ENCODE measurements around the gene UBN2. TPM values are rescaled to one million over a fixed set of nuclear protein-coding genes. Genes with fewer than 3 reads are reported as not detected.
"Not testable (repeated sequence)": the region's sequence is repeated elsewhere in the genome, so short reads cannot be mapped to it uniquely, and the experiment has no call there.

The UBN2 gene
- total and polyA plus RNA-seq, 5 donors from 2014 or later: 0.59 to 12.5 (median 1.8) TPM

GRCh38 chr7:139330333-139331030, 99.4 kb downstream of the UBN2 start:
- H3K4me1 Mint-ChIP-seq: peaks cover 7 to 19% (median 14%) of the 10 kb centered on the region in 4 donors
- no peaks in the 10 kb centered on the region for H3K36me3 Mint-ChIP-seq
- Histone ChIP-seq H3K4me1 (ENCODE audit: control insufficient read depth, insufficient read depth, low read length, poor library complexity, severe bottlenecking) (no peaks in the 10 kb centered on the region), H3K27ac (ENCODE audit: insufficient read depth, low read length, poor library complexity, severe bottlenecking) (no peak overlapping the region), H3K36me3 (ENCODE audit: control insufficient read depth, insufficient read depth, low read length) (no peaks in the 10 kb centered on the region), H3K27me3 (ENCODE audit: control insufficient read depth, insufficient read depth, low read length) (no peaks in the 10 kb centered on the region), H3K9me3 (ENCODE audit: control insufficient read depth in 2 of 2, low read length in 2 of 2) (no peaks in the 10 kb centered on the region), H3K4me3 (ENCODE audit: low read depth, low read length) (no peak overlapping the region)
- DNase-seq (peak in 2 of 3 donors; percentile 10 to 39), ATAC-seq (ENCODE audit: low read depth in 2 of 2) (peak; percentile 60 to 74)
- peak overlapping the region in 1 of 4 donors; percentile 56 for H3K4me3 Mint-ChIP-seq
- H3K27ac Mint-ChIP-seq: peak overlapping the region in 2 of 3 donors; percentile 38 to 54
- peaks cover 0 to 3% (median 0%) of the 10 kb centered on the region in 7 donors for H3K9me3 Mint-ChIP-seq
- no peaks in the 10 kb centered on the region for H3K27me3 Mint-ChIP-seq

DNA sequence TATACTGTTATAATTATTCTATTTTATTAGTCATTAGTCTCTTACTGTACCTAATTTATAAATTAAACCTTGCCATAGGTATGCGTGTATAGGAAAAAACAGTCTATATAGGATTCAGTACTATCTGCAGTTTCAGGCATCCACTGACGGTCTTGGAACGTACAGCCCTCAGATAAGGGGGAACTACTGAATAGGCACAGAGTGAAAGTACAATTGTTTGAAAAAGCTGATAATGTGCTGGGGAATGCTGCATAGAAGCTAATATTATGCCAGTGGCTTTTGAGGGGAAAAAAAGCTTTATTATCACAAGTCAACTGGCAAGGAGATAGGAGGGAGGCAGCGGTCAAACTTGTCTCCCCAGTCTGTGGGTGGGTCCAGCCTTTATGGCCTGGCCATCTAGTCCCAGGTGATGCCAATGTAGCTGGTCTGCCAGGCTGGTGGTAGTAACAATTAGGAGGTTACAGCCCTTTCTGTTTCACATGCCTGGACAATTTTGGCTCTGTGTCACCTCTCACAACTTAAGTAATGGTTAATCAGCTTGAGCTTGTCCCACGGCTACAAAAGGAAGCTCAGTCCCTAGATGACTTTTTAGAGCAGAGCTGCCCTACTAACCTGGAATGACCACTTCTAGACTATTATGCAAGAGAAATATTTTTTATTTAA, 101.8 kb downstream of the UBN2 start:
- DNase-seq (no peak), ATAC-seq (ENCODE audit: low read depth in 2 of 2) (no peak)
- Mint-ChIP-seq H3K9me3 (peaks cover 0 to 3% (median 0%) of the 10 kb centered on the region in 7 donors), H3K36me3 (no peaks in the 10 kb centered on the region), H3K4me3 (no peak overlapping the region), H3K27me3 (no peaks in the 10 kb centered on the region), H3K27ac (no peak overlapping the region), H3K4me1 (peaks cover 7 to 19% (median 14%) of the 10 kb centered on the region in 4 donors)
- Histone ChIP-seq H3K27ac (ENCODE audit: insufficient read depth, low read length, poor library complexity, severe bottlenecking) (no peak overlapping the region), H3K9me3 (ENCODE audit: control insufficient read depth in 2 of 2, low read length in 2 of 2) (no peaks in the 10 kb centered on the region), H3K4me1 (ENCODE audit: control insufficient read depth, insufficient read depth, low read length, poor library complexity, severe bottlenecking) (no peaks in the 10 kb centered on the region), H3K36me3 (ENCODE audit: control insufficient read depth, insufficient read depth, low read length) (no peaks in the 10 kb centered on the region), H3K4me3 (ENCODE audit: low read depth, low read length) (no peak overlapping the region), H3K27me3 (ENCODE audit: control insufficient read depth, insufficient read depth, low read length) (no peaks in the 10 kb centered on the region)

GRCh38 chr7:139333443-139333842, 102.4 kb downstream of the UBN2 start:
- H3K4me3 Mint-ChIP-seq; H3K27me3 Mint-ChIP-seq; H3K27ac ChIP-seq (ENCODE audit: insufficient read depth, low read length, poor library complexity, severe bottlenecking); DNase-seq; H3K36me3 ChIP-seq (ENCODE audit: control insufficient read depth, insufficient read depth, low read length); H3K27ac Mint-ChIP-seq; H3K36me3 Mint-ChIP-seq; H3K27me3 ChIP-seq (ENCODE audit: control insufficient read depth, insufficient read depth, low read length); H3K9me3 ChIP-seq (ENCODE audit: control insufficient read depth in 2 of 2, low read length in 2 of 2); ATAC-seq (ENCODE audit: low read depth in 2 of 2); H3K4me1 ChIP-seq (ENCODE audit: control insufficient read depth, insufficient read depth, low read length, poor library complexity, severe bottlenecking); H3K4me3 ChIP-seq (ENCODE audit: low read depth, low read length); H3K9me3 Mint-ChIP-seq: not testable (repeated sequence)
- H3K4me1 Mint-ChIP-seq: peaks cover 7 to 19% (median 14%) of the 10 kb centered on the region in 4 donors

- H3K27me3 ChIP-seq (ENCODE audit: control insufficient read depth, insufficient read depth, low read length): no peaks in the 10 kb centered on the region
- Mint-ChIP-seq H3K9me3 (peaks cover 0 to 5% (median 3%) of the 10 kb centered on the region in 7 donors), H3K4me1 (peaks cover 7 to 25% (median 18%) of the 10 kb centered on the region in 4 donors), H3K36me3 (no peaks in the 10 kb centered on the region), H3K4me3 (peak overlapping the region in 1 of 4 donors; percentile 70), H3K27ac (no peak overlapping the region), H3K27me3 (peaks cover 5% of the 10 kb centered on the region)
- DNase-seq: no peak
- H3K4me1 ChIP-seq (ENCODE audit: control insufficient read depth, insufficient read depth, low read length, poor library complexity, severe bottlenecking): no peaks in the 10 kb centered on the region
- no peak for ATAC-seq (ENCODE audit: low read depth in 2 of 2)
- H3K4me3 ChIP-seq (ENCODE audit: low read depth, low read length): no peak overlapping the region
- no peaks in the 10 kb centered on the region for H3K9me3 ChIP-seq (ENCODE audit: control insufficient read depth in 2 of 2, low read length in 2 of 2)
- H3K27ac ChIP-seq (ENCODE audit: insufficient read depth, low read length, poor library complexity, severe bottlenecking): no peak overlapping the region
- no peaks in the 10 kb centered on the region for H3K36me3 ChIP-seq (ENCODE audit: control insufficient read depth, insufficient read depth, low read length)
Measured at GRCh38 chr7:139334399-139335150, 103.5 kb downstream of the UBN2 start.

DNA sequence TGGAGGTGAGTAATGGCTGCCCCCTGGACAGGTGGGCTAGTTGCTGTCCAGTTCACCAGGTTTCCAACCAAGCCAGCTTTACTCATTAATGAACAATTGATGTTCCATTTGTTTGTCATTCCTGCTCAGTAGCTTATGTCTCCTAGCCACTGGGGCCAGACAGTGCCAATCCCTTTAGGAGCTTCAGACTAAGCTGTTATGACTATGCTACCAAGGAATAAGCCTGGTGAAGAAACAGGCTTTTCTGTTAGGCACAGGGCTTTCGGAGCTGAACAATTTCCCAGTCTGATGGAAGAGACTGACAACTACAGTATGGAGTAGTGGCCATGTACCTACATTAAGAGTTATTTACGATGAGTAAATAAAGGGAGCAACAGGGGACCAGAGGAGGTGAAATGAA, 108.0 kb downstream of the UBN2 start:
- DNase-seq (peak in 1 of 3 donors; percentile 8), ATAC-seq (ENCODE audit: low read depth in 2 of 2) (no peak)
- no peaks in the 10 kb centered on the region for H3K27me3 ChIP-seq (ENCODE audit: control insufficient read depth, insufficient read depth, low read length)
- Mint-ChIP-seq H3K27me3 (peaks cover 17% of the 10 kb centered on the region), H3K36me3 (peaks cover 10% of the 10 kb centered on the region), H3K9me3 (peaks cover 0 to 10% (median 2%) of the 10 kb centered on the region in 7 donors), H3K4me3 (peak overlapping the region; percentile 91 to 97 (median 96)), H3K27ac (peak overlapping the region; percentile 33 to 100 (median 100)), H3K4me1 (peaks cover 18 to 38% (median 28%) of the 10 kb centered on the region in 4 donors)
- H3K4me1 ChIP-seq (ENCODE audit: control insufficient read depth, insufficient read depth, low read length, poor library complexity, severe bottlenecking): peaks cover 11% of the 10 kb centered on the region
- H3K4me3 ChIP-seq (ENCODE audit: low read depth, low read length): no peak overlapping the region
- H3K36me3 ChIP-seq (ENCODE audit: control insufficient read depth, insufficient read depth, low read length): no peaks in the 10 kb centered on the region
- no peaks in the 10 kb centered on the region for H3K9me3 ChIP-seq (ENCODE audit: control insufficient read depth in 2 of 2, low read length in 2 of 2)
- no peak overlapping the region for H3K27ac ChIP-seq (ENCODE audit: insufficient read depth, low read length, poor library complexity, severe bottlenecking)

GRCh38 chr7:139339698-139340036, 108.6 kb downstream of the UBN2 start:
- H3K4me1 ChIP-seq (ENCODE audit: control insufficient read depth, insufficient read depth, low read length, poor library complexity, severe bottlenecking): peaks cover 11% of the 10 kb centered on the region
- Mint-ChIP-seq H3K27ac (peak overlapping the region; percentile 100), H3K27me3 (peaks cover 17% of the 10 kb centered on the region), H3K4me1 (peaks cover 22 to 41% (median 30%) of the 10 kb centered on the region in 4 donors), H3K4me3 (peak overlapping the region; percentile 91 to 97 (median 96)), H3K9me3 (peaks cover 0 to 10% (median 2%) of the 10 kb centered on the region in 7 donors), H3K36me3 (peaks cover 13% of the 10 kb centered on the region)
- H3K36me3 ChIP-seq (ENCODE audit: control insufficient read depth, insufficient read depth, low read length): no peaks in the 10 kb centered on the region
- ATAC-seq (ENCODE audit: low read depth in 2 of 2): no peak
- peak overlapping the region; percentile 41 for H3K4me3 ChIP-seq (ENCODE audit: low read depth, low read length)
- H3K27me3 ChIP-seq (ENCODE audit: control insufficient read depth, insufficient read depth, low read length): no peaks in the 10 kb centered on the region
- H3K27ac ChIP-seq (ENCODE audit: insufficient read depth, low read length, poor library complexity, severe bottlenecking): peak overlapping the region; percentile 99
- H3K9me3 ChIP-seq (ENCODE audit: control insufficient read depth in 2 of 2, low read length in 2 of 2): no peaks in the 10 kb centered on the region
- no peak for DNase-seq

- Histone ChIP-seq H3K9me3 (ENCODE audit: control insufficient read depth in 2 of 2, low read length in 2 of 2) (no peaks in the 10 kb centered on the region), H3K4me3 (ENCODE audit: low read depth, low read length) (peak overlapping the region; percentile 94), H3K36me3 (ENCODE audit: control insufficient read depth, insufficient read depth, low read length) (no peaks in the 10 kb centered on the region), H3K27ac (ENCODE audit: insufficient read depth, low read length, poor library complexity, severe bottlenecking) (peak overlapping the region; percentile 99), H3K27me3 (ENCODE audit: control insufficient read depth, insufficient read depth, low read length) (no peaks in the 10 kb centered on the region), H3K4me1 (ENCODE audit: control insufficient read depth, insufficient read depth, low read length, poor library complexity, severe bottlenecking) (peaks cover 11% of the 10 kb centered on the region)
- peaks cover 17% of the 10 kb centered on the region for H3K27me3 Mint-ChIP-seq
- peak overlapping the region; percentile 100 for H3K27ac Mint-ChIP-seq
- H3K4me1 Mint-ChIP-seq: peaks cover 26 to 43% (median 33%) of the 10 kb centered on the region in 4 donors
- peak overlapping the region; percentile 91 to 97 (median 96) for H3K4me3 Mint-ChIP-seq
- peaks cover 0 to 10% (median 2%) of the 10 kb centered on the region in 7 donors for H3K9me3 Mint-ChIP-seq
- peak; percentile 88 to 91 for ATAC-seq (ENCODE audit: low read depth in 2 of 2)
- peak; percentile 98 to 99 (median 98) for DNase-seq
- peaks cover 13% of the 10 kb centered on the region for H3K36me3 Mint-ChIP-seq
Measured at GRCh38 chr7:139340037-139340807, 109.2 kb downstream of the UBN2 start.

Measured in CD4-positive, CD25-positive, alpha-beta regulatory T cell (primary cell).